ENCODE data around the gene ZNF385B.
"Not testable (repeated sequence)": the region's sequence is repeated elsewhere in the genome, so short reads cannot be mapped to it uniquely, and the experiment has no call there.

The ZNF385B gene

DNA sequence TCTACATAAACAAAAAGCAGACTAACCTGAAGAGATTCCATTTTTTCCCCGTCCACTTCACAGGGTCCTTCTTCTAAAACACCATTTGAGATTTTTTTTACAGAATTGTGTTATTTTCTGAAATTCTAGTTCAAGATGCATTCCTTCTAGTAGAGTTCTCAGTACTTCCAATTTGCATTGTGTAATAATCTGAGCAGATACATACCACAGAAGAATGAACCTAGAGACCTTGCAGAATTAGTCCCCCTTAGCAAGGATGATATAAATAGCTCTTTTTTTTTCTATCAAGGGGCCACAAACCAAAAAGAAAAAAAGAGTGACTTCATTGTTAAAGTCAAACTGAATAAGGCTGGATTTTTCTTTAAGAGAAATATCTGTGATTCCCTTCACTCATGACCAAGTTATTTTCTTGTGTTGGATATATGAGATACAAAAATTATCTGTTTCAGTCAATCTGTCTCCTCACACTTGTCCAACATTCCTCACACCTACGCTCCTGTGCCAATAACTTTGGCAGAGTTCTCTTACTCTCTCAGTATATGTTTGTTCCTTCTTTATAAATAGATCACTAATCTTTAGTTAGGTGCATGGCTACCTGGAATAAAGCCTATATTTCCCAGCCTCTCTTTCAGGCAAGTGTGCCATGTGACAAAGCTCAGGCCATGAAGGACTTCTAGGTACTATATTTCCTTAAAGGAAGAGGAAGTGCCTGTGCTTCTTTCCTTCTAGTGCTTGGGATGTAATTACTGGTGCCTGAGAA is 183.5 kb downstream of the ZNF385B start:
- no peak for DNase-seq (ENCODE audit: low spot score)

- DNase-seq (ENCODE audit: low spot score) = no peak
These were observed 184.2 kb downstream of the ZNF385B start for GRCh38 chr2:179677077-179677688.

- no peak for DNase-seq (ENCODE audit: low spot score)
These were observed 186.0 kb downstream of the ZNF385B start for GRCh38 chr2:179675435-179675834.

- no peak for DNase-seq (ENCODE audit: low spot score)
These were observed 190.1 kb downstream of the ZNF385B start for GRCh38 chr2:179671043-179671981.

DNA sequence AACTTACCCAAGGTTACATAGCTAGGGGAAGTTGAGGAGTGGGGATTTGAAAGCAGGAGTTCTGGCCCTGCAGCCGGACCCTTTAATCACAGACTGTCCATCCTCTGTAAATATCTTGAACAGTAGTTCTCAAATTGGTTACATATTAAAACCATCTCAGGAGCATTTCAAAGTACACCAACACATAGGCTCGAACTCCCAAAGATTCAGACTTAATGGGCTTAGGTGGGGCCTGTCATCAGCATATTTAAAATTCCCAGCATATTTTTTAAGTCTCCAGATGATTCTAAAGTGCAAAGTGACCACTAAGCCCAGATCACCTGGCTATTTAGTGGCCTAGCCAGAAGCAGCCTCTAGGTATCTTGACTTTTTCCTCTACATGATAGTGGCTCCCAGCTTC is 192.2 kb downstream of the ZNF385B start:
- no peak for DNase-seq (ENCODE audit: low spot score)

DNA sequence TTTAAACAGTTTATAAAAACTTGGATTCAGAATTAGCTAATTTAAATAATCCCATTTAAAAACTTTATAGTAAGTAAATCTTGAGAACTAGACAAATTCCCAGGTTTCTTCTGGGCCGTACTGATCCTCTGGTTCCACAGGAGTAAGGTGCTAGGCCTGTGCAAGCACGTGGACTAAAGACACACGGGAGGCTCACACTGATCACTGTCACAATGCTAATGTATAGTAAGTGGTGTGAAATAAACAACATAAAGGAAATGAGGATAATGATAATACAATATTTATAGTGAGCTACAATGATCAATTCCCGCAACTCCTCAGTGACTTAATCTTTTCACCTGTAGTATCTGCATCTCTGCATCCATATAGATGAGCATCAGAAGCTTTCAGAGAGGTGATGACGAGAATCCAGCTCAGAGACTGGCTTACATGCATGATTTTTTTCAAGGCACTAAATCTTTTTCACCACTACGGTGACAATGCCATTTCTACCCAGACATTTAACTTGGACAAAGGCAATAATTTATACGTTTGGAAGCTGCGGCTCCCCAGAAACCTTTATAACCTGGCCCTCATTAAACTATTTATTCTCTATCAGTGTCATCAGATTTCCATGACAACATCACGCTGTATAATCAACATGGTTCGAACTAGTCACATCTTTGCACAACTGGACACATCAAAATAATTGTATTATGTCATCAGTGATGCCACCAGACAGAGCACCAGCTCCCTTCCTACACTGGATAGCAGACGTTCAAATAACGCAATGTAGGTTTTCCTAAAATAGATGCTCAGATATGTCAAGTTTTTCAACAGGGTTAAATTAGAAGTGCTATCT is 196.2 kb downstream of the ZNF385B start:
- no peak for DNase-seq (ENCODE audit: low spot score)

DNA sequence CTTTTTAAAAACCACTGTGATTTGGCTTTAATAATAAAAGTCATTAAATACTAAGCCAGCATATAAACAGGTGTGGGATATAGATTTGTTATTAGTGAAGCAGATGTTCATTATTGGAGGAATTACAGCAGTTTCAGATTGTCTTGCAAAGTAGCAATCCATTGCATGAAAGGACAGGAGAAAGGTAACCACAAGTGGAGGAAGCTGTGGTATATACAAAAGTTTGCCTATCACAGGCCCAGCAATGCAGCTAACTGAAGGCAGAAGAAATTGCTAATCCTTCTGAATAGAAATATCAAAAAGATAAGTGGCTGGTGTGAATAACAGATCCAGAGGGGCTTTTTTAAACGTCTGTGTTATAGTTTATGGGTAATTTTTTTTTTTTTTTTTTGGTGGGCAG is 199.4 kb downstream of the ZNF385B start:
- no peak for DNase-seq (ENCODE audit: low spot score)

GRCh38 chr2:179657068-179657595 is 204.3 kb downstream of the ZNF385B start:
- DNase-seq (ENCODE audit: low spot score) = no peak

DNA sequence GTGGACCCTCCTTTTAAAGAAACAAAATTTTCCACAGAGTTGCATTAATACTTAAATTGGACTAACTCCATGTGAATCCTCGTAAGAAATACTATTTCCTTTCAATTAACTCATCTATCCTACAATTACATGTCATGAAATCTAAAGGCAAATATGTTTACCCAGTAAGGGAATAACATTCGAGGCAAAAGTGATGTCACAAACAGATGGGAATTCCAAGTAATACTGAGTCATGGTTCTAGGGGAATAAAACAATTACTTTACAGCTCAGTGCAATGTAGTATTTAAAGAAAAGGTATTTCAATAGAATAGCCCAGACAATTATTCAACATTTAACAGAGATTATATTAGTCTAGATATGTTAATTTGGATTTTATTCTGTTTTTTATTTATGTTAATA is 205.8 kb downstream of the ZNF385B start:
- DNase-seq (ENCODE audit: low spot score) = no peak

GRCh38 chr2:179654806-179655205 is 206.6 kb downstream of the ZNF385B start:
- no peak for DNase-seq (ENCODE audit: low spot score)

- DNase-seq (ENCODE audit: low spot score) = no peak
These were observed 209.1 kb downstream of the ZNF385B start for GRCh38 chr2:179652296-179652695.

DNA sequence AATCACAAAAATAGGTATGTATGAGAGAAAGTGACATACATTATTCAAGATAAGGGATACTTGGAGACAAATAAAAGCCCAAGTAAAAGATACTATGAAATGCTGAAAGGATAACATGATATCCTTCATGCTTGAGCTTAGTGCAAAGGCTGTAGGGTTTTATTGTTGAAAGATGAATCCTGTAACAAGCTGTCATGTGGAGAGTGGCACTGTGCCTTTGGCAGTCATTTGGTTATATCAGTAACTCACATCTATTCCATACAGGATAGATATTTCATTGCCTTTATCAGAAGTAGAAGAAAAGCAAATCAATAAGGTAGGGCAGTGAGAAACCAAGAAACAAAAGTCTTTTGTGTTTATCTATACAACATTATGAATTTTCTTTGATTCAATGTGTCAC is 211.0 kb downstream of the ZNF385B start:
- no peak for DNase-seq (ENCODE audit: low spot score)

- DNase-seq (ENCODE audit: low spot score) = no peak
These were observed 214.4 kb downstream of the ZNF385B start for GRCh38 chr2:179646862-179647587.

- no peak for DNase-seq (ENCODE audit: low spot score)
These were observed 215.1 kb downstream of the ZNF385B start for GRCh38 chr2:179646173-179646769.

DNA sequence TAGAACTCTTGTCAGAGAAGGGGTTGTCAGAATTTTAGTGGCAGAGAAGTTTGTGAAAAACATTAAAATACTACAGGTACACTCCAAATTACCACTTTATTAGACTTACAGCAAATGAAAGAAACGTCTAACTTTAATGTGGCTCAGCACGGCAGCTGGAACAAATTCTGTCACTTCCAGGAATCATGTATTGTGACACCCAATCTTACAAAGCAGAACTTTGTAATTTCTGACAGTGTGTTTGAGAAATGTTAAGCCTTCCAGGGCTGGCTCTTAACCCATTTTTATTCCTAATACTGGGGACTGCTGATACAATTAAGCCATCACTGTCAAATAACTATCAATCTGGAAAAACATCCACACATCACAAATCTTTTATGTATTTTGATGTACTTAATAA is 216.4 kb downstream of the ZNF385B start:
- DNase-seq (ENCODE audit: low spot score) = no peak

DNA sequence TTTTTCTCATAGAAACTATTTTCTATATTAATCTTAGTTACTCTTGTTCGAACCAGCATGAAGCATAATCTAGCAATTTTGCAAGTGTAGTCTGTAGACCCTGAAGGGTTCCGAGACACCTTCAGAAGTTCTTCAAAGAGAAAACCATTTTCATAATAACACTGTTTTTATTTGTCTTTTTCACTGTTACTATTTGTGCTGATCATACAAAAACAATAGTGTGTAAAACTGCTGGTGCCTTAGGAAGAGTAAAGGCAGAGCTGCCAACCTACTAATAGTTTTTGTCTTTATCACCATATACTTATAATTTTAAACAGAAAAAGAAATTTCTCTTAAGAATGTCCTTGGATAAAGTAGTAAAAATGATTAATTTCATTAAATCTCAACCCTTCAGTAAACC is 218.9 kb downstream of the ZNF385B start:
- DNase-seq (ENCODE audit: low spot score) = no peak

DNA sequence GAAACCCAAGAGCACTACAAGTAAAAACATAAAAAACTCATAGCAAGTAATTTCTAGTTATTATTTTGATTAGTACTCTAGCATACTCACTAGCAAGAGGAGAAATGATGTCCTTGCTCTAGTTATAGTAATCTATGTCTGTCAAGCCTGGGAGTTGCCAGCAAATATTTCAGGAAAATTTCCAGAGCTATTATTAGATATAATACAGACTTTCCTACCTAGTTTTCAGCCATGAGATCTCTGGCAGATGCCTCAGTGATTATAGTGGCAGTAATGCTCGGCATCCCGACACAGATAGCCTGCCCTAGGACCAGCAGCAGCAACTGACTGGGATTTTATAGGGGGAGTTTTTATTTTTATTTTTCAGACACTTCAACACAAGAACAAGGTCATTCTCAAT is 224.4 kb downstream of the ZNF385B start:
- DNase-seq (ENCODE audit: low spot score) = no peak

DNA sequence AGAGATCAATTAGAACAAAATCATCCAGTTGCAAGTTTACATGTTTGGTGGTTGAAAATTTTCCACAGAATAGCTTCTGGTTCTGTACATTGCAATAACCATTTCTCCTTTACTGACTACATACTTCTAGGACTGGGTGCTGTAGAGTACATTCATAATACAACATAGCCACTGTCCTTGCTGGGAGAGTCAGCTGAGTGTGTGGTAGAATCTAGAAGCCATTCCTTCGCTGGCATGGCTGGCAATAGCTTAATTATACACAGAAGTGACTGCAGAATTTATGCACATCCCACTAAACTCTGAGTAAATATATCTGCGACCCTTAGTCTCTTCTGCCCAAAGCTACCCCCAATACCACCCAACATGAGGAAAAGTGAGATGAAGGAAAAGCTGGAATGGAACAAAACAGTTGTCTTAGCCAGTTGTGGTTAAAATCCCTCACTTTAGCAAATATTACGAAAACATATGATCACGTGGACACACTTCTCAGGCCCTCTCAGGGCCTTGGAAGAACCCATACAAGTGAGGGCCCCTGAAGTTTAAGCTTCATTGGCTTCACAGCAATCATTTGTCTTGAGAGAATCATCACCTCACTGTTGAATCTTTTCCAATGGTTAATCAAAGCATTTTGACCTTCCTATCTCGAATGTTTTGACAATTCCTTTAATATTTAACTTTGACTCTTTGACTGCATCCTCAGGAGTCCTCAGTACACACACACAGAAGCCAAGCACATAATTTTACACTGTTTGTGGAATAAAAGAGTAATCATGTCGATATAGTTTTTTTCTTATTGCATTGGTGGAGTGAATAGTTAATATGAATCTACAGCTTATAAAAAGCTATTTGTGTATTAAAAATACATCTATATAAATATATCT is 225.1 kb downstream of the ZNF385B start:
- DNase-seq (ENCODE audit: low spot score) = no peak

DNA sequence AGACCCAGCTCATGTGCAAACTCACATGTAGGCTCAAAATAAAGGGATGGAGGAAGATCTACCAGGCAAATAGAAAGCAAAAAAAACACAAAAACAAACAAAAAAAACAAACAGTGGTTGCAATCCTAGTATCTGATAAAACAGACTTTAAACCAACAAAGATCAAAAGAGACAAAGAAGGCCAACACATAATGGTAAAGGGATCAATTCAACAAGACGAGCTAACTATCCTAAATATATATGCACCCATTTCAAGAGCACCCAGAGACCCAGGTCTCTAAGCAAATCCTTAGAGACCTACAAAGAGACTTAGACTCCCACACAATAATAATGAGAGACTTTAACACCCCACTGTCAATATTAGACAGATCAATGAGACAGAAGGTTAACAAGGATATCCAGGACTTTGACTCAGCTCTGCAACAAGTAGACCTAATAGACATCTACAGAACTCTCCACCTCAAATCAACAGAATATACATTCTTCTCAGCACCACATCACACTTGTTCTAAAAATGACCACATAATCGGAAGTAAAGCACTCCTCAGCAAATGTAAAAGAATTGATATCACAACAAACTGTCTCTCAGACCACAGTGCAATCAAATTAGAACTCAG is 229.5 kb downstream of the ZNF385B start:
- DNase-seq (ENCODE audit: low spot score) = not testable (repeated sequence)

Data from CD4-positive, alpha-beta T cell treated with Interleukin-6 at 100 ng/mL for 8 hours (primary cell).